ENCODE measurements around the gene FRMD8.

DNA sequence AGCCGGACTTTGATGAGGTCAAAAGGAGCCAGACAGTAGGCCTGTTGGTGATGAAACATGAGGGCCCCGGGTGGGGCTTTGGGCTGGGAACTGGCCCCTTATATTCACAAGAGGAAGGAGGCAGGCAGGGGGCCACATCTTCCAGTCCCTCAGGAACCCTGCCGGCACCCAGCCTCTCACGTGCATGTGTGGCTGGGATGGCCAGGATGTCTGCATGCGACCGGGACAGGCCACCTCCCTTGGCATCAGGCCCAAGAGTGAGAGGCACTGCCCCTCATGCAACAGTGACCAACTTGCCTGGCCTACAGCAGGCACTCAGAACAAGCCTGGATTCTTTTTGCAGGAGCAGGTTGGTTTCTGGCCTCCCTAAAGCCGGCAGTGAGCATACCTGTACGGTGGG, 9.4 kb upstream of the FRMD8 start:
- no peak for TF ChIP-seq EZH2 (IDR thresholded peaks at IDR 0.05; ENCODE audit: borderline replicate concordance)
- no peak for TF ChIP-seq CTCF (IDR thresholded peaks at IDR 0.05; ENCODE audit: poor library complexity)
- no peak for TF ChIP-seq EZH2phosphoT487 (IDR thresholded peaks at IDR 0.05; ENCODE audit: low read depth, severe bottlenecking, unreplicated experiment)
